Stimulated activated effector memory CD8-positive, alpha-beta T cell treated with anti-CD3 and anti-CD28 coated beads, Interleukin-12 subunit alpha, Interleukin-12 subunit beta, amount 100 ng/mL, for 72 hours (primary cell): ENCODE data around the gene REEP3.
"Not testable (repeated sequence)": the region's sequence is repeated elsewhere in the genome, so short reads cannot be mapped to it uniquely, and the experiment has no call there.

ENCODE experiments used
- ATAC-seq: fragments of 150-1000 bp; cut with Tn5 transposase; 2 replicates; pipeline ENCODE4 v1.10.0; 2021
- DNase-seq, 2 donors: peaks; one replicate each; pipeline ENCODE4 v3.0.0; 2021 to 2022; ENCODE audit warnings: low spot score in 2 of 2
- H3K27ac Mint-ChIP-seq: one replicate; pipeline ENCODE4 v1.8.0; 2022; ENCODE audit warnings: mild to moderate bottlenecking, mixed read lengths
- H3K36me3 Mint-ChIP-seq: one replicate; pipeline ENCODE4 v1.8.0; 2022; ENCODE audit warnings: mild to moderate bottlenecking, mixed read lengths
- H3K4me1 Mint-ChIP-seq: one replicate; pipeline ENCODE4 v1.8.0; 2022; ENCODE audit warnings: mixed read lengths
- H3K4me3 Mint-ChIP-seq: one replicate; pipeline ENCODE4 v1.8.0; 2022; ENCODE audit warnings: mild to moderate bottlenecking, mixed read lengths
- H3K9me3 Mint-ChIP-seq: one replicate; pipeline ENCODE4 v1.8.0; 2022; ENCODE audit warnings: mixed read lengths

REEP3 gene

GRCh38 chr10:63520500-63521415 is at the start of gene REEP3:
REEP3 (plus strand) TSS chr10:63521401; CDS start chr10:63521546, 145 bp downstream.
- H3K9me3 Mint-ChIP-seq = no peaks in the 10 kb centered on the region

GRCh38 chr10:63474488-63474887 is 46.7 kb upstream of the REEP3 start:
- peaks cover 11% of the 10 kb centered on the region for H3K4me1 Mint-ChIP-seq
- H3K9me3 Mint-ChIP-seq = no peaks in the 10 kb centered on the region
- DNase-seq = no peak
- H3K36me3 Mint-ChIP-seq = peaks cover 6% of the 10 kb centered on the region
- H3K4me3 Mint-ChIP-seq = no peak overlapping the region
- no peak for ATAC-seq
- no peak overlapping the region for H3K27ac Mint-ChIP-seq

More at GRCh38 chr10:63520500-63521415, at the start of gene REEP3:
- Mint-ChIP-seq H3K4me1 (peaks cover 39% of the 10 kb centered on the region), H3K27ac (peak within 1 kb of the TSS; percentile 91), H3K4me3 (peak within 1 kb of the TSS; percentile 81), H3K36me3 (no peaks in the 10 kb centered on the region)
- peak; percentile 52 to 82 for DNase-seq
- ATAC-seq = peak; percentile 88

- no peak for ATAC-seq
- H3K4me3 Mint-ChIP-seq = no peak overlapping the region
- H3K36me3 Mint-ChIP-seq = peaks cover 6% of the 10 kb centered on the region
- peaks cover 5% of the 10 kb centered on the region for H3K4me1 Mint-ChIP-seq
- no peak for DNase-seq
- H3K9me3 Mint-ChIP-seq = no peaks in the 10 kb centered on the region
- H3K27ac Mint-ChIP-seq = no peak overlapping the region
Observed at GRCh38 chr10:63477927-63478326, 43.3 kb upstream of the REEP3 start.

- Mint-ChIP-seq H3K4me1 (peaks cover 5% of the 10 kb centered on the region), H3K36me3 (peaks cover 6% of the 10 kb centered on the region), H3K4me3 (no peak overlapping the region), H3K9me3 (no peaks in the 10 kb centered on the region), H3K27ac (no peak overlapping the region)
- DNase-seq = no peak
- no peak for ATAC-seq
Observed at GRCh38 chr10:63478564-63478963, 42.6 kb upstream of the REEP3 start.

GRCh38 chr10:63480237-63480636 is 41.0 kb upstream of the REEP3 start:
- DNase-seq (no peak), ATAC-seq (no peak)
- H3K4me3 Mint-ChIP-seq = no peak overlapping the region
- H3K4me1 Mint-ChIP-seq = peaks cover 5% of the 10 kb centered on the region
- no peak overlapping the region for H3K27ac Mint-ChIP-seq
- peaks cover 6% of the 10 kb centered on the region for H3K36me3 Mint-ChIP-seq
- H3K9me3 Mint-ChIP-seq = no peaks in the 10 kb centered on the region

- DNase-seq (no peak), ATAC-seq (no peak)
- no peak overlapping the region for H3K4me3 Mint-ChIP-seq
- peaks cover 6% of the 10 kb centered on the region for H3K36me3 Mint-ChIP-seq
- peaks cover 5% of the 10 kb centered on the region for H3K4me1 Mint-ChIP-seq
- H3K27ac Mint-ChIP-seq = no peak overlapping the region
- H3K9me3 Mint-ChIP-seq = no peaks in the 10 kb centered on the region
Observed at GRCh38 chr10:63481815-63482421, 39.3 kb upstream of the REEP3 start.

GRCh38 chr10:63483983-63484382 is 37.2 kb upstream of the REEP3 start:
- H3K27ac Mint-ChIP-seq = peak overlapping the region; percentile 51
- ATAC-seq (no peak), DNase-seq (no peak)
- H3K36me3 Mint-ChIP-seq = no peaks in the 10 kb centered on the region
- H3K4me1 Mint-ChIP-seq = no peaks in the 10 kb centered on the region
- H3K4me3 Mint-ChIP-seq = no peak overlapping the region
- no peaks in the 10 kb centered on the region for H3K9me3 Mint-ChIP-seq

- Mint-ChIP-seq H3K36me3 (no peaks in the 10 kb centered on the region), H3K4me1 (peaks cover 7% of the 10 kb centered on the region), H3K9me3 (no peaks in the 10 kb centered on the region), H3K4me3 (no peak overlapping the region), H3K27ac (no peak overlapping the region)
- ATAC-seq = no peak
- no peak for DNase-seq
Observed at GRCh38 chr10:63487990-63488389, 33.2 kb upstream of the REEP3 start.

- no peaks in the 10 kb centered on the region for H3K9me3 Mint-ChIP-seq
- H3K4me3 Mint-ChIP-seq = no peak overlapping the region
- peaks cover 7% of the 10 kb centered on the region for H3K4me1 Mint-ChIP-seq
- ATAC-seq (no peak), DNase-seq (no peak)
- H3K27ac Mint-ChIP-seq = no peak overlapping the region
- no peaks in the 10 kb centered on the region for H3K36me3 Mint-ChIP-seq
Observed at GRCh38 chr10:63489838-63490237, 31.4 kb upstream of the REEP3 start.

- no peak overlapping the region for H3K4me3 Mint-ChIP-seq
- DNase-seq (no peak), ATAC-seq (no peak)
- H3K9me3 Mint-ChIP-seq = no peaks in the 10 kb centered on the region
- H3K4me1 Mint-ChIP-seq = peaks cover 15% of the 10 kb centered on the region
- H3K36me3 Mint-ChIP-seq = no peaks in the 10 kb centered on the region
- H3K27ac Mint-ChIP-seq = no peak overlapping the region
Observed at GRCh38 chr10:63491588-63492316, 29.4 kb upstream of the REEP3 start.

GRCh38 chr10:63492317-63492690 is 28.9 kb upstream of the REEP3 start:
- not testable (repeated sequence) for H3K27ac Mint-ChIP-seq, DNase-seq
- H3K4me1 Mint-ChIP-seq = peaks cover 18% of the 10 kb centered on the region

GRCh38 chr10:63493004-63493403 is 28.2 kb upstream of the REEP3 start:
- no peaks in the 10 kb centered on the region for H3K36me3 Mint-ChIP-seq
- ATAC-seq = no peak
- no peak overlapping the region for H3K27ac Mint-ChIP-seq
- no peak for DNase-seq
- H3K4me3 Mint-ChIP-seq = no peak overlapping the region
- no peaks in the 10 kb centered on the region for H3K9me3 Mint-ChIP-seq
- peaks cover 18% of the 10 kb centered on the region for H3K4me1 Mint-ChIP-seq

More at GRCh38 chr10:63492317-63492690, 28.9 kb upstream of the REEP3 start:
- not testable (repeated sequence) for H3K9me3 Mint-ChIP-seq, H3K4me3 Mint-ChIP-seq, H3K36me3 Mint-ChIP-seq, ATAC-seq

GRCh38 chr10:63494951-63495350 is 26.2 kb upstream of the REEP3 start:
- no peak for ATAC-seq
- no peak overlapping the region for H3K4me3 Mint-ChIP-seq

GRCh38 chr10:63496561-63496960 is 24.6 kb upstream of the REEP3 start:
- DNase-seq (no peak), ATAC-seq (no peak)
- H3K9me3 Mint-ChIP-seq = no peaks in the 10 kb centered on the region
- no peak overlapping the region for H3K27ac Mint-ChIP-seq
- H3K36me3 Mint-ChIP-seq = no peaks in the 10 kb centered on the region
- peaks cover 21% of the 10 kb centered on the region for H3K4me1 Mint-ChIP-seq
- no peak overlapping the region for H3K4me3 Mint-ChIP-seq

More at GRCh38 chr10:63494951-63495350, 26.2 kb upstream of the REEP3 start:
- H3K4me1 Mint-ChIP-seq = peaks cover 24% of the 10 kb centered on the region
- no peak for DNase-seq
- H3K27ac Mint-ChIP-seq = no peak overlapping the region
- no peaks in the 10 kb centered on the region for H3K9me3 Mint-ChIP-seq
- H3K36me3 Mint-ChIP-seq = no peaks in the 10 kb centered on the region

GRCh38 chr10:63497321-63497720 is 23.9 kb upstream of the REEP3 start:
- Mint-ChIP-seq H3K4me3 (no peak overlapping the region), H3K36me3 (no peaks in the 10 kb centered on the region), H3K27ac (no peak overlapping the region), H3K9me3 (no peaks in the 10 kb centered on the region), H3K4me1 (peaks cover 17% of the 10 kb centered on the region)
- ATAC-seq (no peak), DNase-seq (no peak)
